ENCODE data around the gene GRIN2C. TPM values are rescaled to one million over a fixed set of nuclear protein-coding genes. Genes with fewer than 3 reads are reported as not detected.

The GRIN2C gene
- total and polyA plus RNA-seq, 9 of the 15 experiments (the other 6 are each of a cell fraction or from before 2014, with no cell fraction given) = under 0.01 to 0.33 (median 0.10) TPM; not detected in 2

- TF ChIP-seq, protein P1, sequence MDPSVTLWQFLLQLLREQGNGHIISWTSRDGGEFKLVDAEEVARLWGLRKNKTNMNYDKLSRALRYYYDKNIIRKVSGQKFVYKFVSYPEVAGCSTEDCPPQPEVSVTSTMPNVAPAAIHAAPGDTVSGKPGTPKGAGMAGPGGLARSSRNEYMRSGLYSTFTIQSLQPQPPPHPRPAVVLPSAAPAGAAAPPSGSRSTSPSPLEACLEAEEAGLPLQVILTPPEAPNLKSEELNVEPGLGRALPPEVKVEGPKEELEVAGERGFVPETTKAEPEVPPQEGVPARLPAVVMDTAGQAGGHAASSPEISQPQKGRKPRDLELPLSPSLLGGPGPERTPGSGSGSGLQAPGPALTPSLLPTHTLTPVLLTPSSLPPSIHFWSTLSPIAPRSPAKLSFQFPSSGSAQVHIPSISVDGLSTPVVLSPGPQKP (CRISPR knock-in tag; IDR thresholded peaks at IDR 0.05) = no peak
- TF ChIP-seq ZBTB9 (CRISPR knock-in tag; IDR thresholded peaks at IDR 0.05) (peak; percentile 43; the same call in 1 of the 2 replicates), POLR2B (IDR thresholded peaks at IDR 0.05; ENCODE audit: low read depth, partially characterized antibody) (peak; percentile 94), KDM5B (IDR thresholded peaks at IDR 0.05; ENCODE audit: insufficient replicate concordance, low read depth, low read length) (peak; percentile 91), SMARCC2 (IDR thresholded peaks at IDR 0.05; ENCODE audit: low read depth) (peak; percentile 43; the same call in 1 of the 2 replicates), THRA (IDR thresholded peaks at IDR 0.05) (no peak), SUPT5H (IDR thresholded peaks at IDR 0.05) (peak; percentile 92), ELF4 (CRISPR knock-in tag; IDR thresholded peaks at IDR 0.05) (peak; percentile 79), ZC3H8 (IDR thresholded peaks at IDR 0.05) (0 out of 2 replicates have a peak, but pooled peaks have one; percentile 41), DLX4 (CRISPR knock-in tag; IDR thresholded peaks at IDR 0.05) (no peak), HNRNPLL (IDR thresholded peaks at IDR 0.05; ENCODE audit: low read depth, low read length, poor library complexity, severe bottlenecking) (no peak), ETS1 (conservative IDR thresholded peaks at IDR 0.05; ENCODE audit: control insufficient read depth, low read depth, low read length) (no peak), ELK3 (CRISPR knock-in tag; IDR thresholded peaks at IDR 0.05) (no peak), RBM22 (IDR thresholded peaks at IDR 0.05; ENCODE audit: low read depth, low read length, poor library complexity, severe bottlenecking) (no peak), ARID1B (IDR thresholded peaks at IDR 0.05) (peak; percentile 40; the same call in 1 of the 2 replicates)
- TF ChIP-seq, protein P2, sequence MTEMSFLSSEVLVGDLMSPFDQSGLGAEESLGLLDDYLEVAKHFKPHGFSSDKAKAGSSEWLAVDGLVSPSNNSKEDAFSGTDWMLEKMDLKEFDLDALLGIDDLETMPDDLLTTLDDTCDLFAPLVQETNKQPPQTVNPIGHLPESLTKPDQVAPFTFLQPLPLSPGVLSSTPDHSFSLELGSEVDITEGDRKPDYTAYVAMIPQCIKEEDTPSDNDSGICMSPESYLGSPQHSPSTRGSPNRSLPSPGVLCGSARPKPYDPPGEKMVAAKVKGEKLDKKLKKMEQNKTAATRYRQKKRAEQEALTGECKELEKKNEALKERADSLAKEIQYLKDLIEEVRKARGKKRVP (CRISPR knock-in tag; IDR thresholded peaks at IDR 0.05) = no peak
- TF ChIP-seq, protein P3, sequence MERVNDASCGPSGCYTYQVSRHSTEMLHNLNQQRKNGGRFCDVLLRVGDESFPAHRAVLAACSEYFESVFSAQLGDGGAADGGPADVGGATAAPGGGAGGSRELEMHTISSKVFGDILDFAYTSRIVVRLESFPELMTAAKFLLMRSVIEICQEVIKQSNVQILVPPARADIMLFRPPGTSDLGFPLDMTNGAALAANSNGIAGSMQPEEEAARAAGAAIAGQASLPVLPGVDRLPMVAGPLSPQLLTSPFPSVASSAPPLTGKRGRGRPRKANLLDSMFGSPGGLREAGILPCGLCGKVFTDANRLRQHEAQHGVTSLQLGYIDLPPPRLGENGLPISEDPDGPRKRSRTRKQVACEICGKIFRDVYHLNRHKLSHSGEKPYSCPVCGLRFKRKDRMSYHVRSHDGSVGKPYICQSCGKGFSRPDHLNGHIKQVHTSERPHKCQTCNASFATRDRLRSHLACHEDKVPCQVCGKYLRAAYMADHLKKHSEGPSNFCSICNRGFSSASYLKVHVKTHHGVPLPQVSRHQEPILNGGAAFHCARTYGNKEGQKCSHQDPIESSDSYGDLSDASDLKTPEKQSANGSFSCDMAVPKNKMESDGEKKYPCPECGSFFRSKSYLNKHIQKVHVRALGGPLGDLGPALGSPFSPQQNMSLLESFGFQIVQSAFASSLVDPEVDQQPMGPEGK (CRISPR knock-in tag; IDR thresholded peaks at IDR 0.05; ENCODE audit: borderline replicate concordance) = no peak
Observed at GRCh38 chr17:74872313-74873036, 12.8 kb upstream of the GRIN2C start, which contains the start of gene FDXR (continued).

Data from K562 (cell line).